ENCODE results near the gene BCL2L15. TPM values are rescaled to one million over a fixed set of nuclear protein-coding genes. Genes with fewer than 3 reads are reported as not detected.

BCL2L15 gene
- 0.76 TPM in 1 of 2 replicates, not detected in the other for total RNA-seq

GRCh38 chr1:113887402-113888175 lies at the start of gene BCL2L15:
BCL2L15 (minus strand) TSS chr1:113887581; CDS start chr1:113887375, 206 bp downstream.

GRCh38 chr1:113928941-113929749 lies 41.8 kb upstream of the BCL2L15 start, which contains the start of gene HIPK1:
HIPK1 (plus strand) TSS chr1:113929324.

GRCh38 chr1:113904674-113905434 lies 17.5 kb upstream of the BCL2L15 start, which contains the start of the genes AP4B1 and DCLRE1B:
AP4B1 (minus strand) TSS chr1:113904799; CDS start chr1:113904717, 82 bp downstream.
DCLRE1B (plus strand) TSS chr1:113905326; CDS start chr1:113905587, 261 bp downstream.

GRCh38 chr1:113871597-113872113 lies 15.7 kb downstream of the BCL2L15 start, which contains the start of gene PTPN22:
PTPN22 (minus strand) TSS chr1:113871712.

Other genes starting within 250 kb of the BCL2L15 start
- gene PHTF1, start 128.1 kb downstream of the BCL2L15 start, total RNA-seq, result 21.8 and 23.3 TPM in 2 replicates
- gene RSBN1, start 75.1 kb downstream of the BCL2L15 start, total RNA-seq, result 6.5 and 12.7 TPM in 2 replicates
- 0.33 and 0.76 TPM in 2 replicates for gene PTPN22, start 15.9 kb downstream of the BCL2L15 start, total RNA-seq
- gene AP4B1, start 17.2 kb upstream of the BCL2L15 start, total RNA-seq, result 14.3 and 15.3 TPM in 2 replicates
- 6.3 and 11.7 TPM in 2 replicates for gene DCLRE1B, start 17.7 kb upstream of the BCL2L15 start, total RNA-seq
- gene HIPK1, start 41.7 kb upstream of the BCL2L15 start, total RNA-seq, result 23.8 and 26.2 TPM in 2 replicates
- 4.9 and 53.6 TPM in 2 replicates for gene OLFML3, start 91.9 kb upstream of the BCL2L15 start, total RNA-seq